RWPE2 (cell line): Measurements from ENCODE around the gene CCDC91.

Source experiments
- ATAC-seq: fragments of 200-7000 bp; cut with Tn5 transposase; 3 replicates; pipeline ENCODE4 v1.9.1; 2021; ENCODE audit warnings: low read depth
- DNase-seq: peaks from one replicate; pipeline ENCODE4 v3.0.0-alpha.2; 2020; ENCODE audit warnings: low spot score
- H3K27ac ChIP-seq: fragments of 450-650 bp; 2 replicates; pipeline ENCODE4 v1.5.1; 2017; ENCODE audit warnings: mild to moderate bottlenecking; ENCODE audit not compliant: poor library complexity, severe bottlenecking
- H3K27me3 ChIP-seq: fragments of 250-450 bp; sonication (Bioruptor Pico); 2 replicates; pipeline ENCODE4 v1.5.1; 2021; ENCODE audit warnings: mild to moderate bottlenecking, moderate library complexity; ENCODE audit not compliant: insufficient read depth, poor library complexity, severe bottlenecking
- H3K36me3 ChIP-seq: fragments of 250-450 bp; sonication (Bioruptor Pico); 2 replicates; pipeline ENCODE4 v1.5.1; 2020; ENCODE audit warnings: low read depth, mild to moderate bottlenecking, moderate library complexity
- H3K4me1 ChIP-seq: fragments of 250-450 bp; sonication (Bioruptor Pico); 2 replicates; pipeline ENCODE4 v1.5.1; 2021; ENCODE audit warnings: mild to moderate bottlenecking, moderate library complexity; ENCODE audit not compliant: insufficient read depth, poor library complexity, severe bottlenecking
- H3K4me3 ChIP-seq: fragments of 250-450 bp; sonication (Bioruptor Pico); 2 replicates; pipeline ENCODE4 v1.5.1; 2021; ENCODE audit warnings: mild to moderate bottlenecking, moderate library complexity; ENCODE audit not compliant: severe bottlenecking
- H3K9me3 ChIP-seq: fragments of 250-450 bp; sonication (Bioruptor Pico); 2 replicates; pipeline ENCODE4 v1.5.1; 2021; ENCODE audit warnings: mild to moderate bottlenecking, moderate library complexity; ENCODE audit not compliant: severe bottlenecking
- TF ChIP-seq, protein P1 (sequence below): fragments of 450-650 bp; IDR thresholded peaks from one replicate; pipeline ENCODE4 v1.5.1; 2017; ENCODE audit warnings: mild to moderate bottlenecking, moderate library complexity; ENCODE audit not compliant: poor library complexity, severe bottlenecking

The CCDC91 gene

DNA sequence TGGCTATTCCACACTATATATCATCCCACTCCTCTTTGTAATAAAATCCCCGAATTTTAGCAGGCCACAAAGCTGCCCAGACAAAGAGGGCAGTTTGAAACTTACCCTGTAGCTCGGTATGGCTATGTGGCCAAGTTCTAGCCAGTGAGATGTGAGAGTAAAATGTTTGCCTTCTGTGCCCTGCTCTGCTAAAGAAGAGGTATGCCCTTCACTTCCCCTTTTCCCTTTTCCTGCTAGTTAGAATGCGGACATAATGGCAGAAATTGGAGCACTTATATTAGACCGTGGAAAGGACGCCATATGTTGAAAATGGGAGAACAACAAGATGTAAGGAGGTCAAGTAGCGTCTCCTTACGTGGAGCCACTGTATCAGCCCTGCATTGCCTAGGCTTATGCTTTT lies 11.5 kb upstream of the CCDC91 start:
- Histone ChIP-seq H3K36me3 (no peaks in the 10 kb centered on the region), H3K9me3 (no peaks in the 10 kb centered on the region), H3K27ac (no peak overlapping the region), H3K4me1 (no peaks in the 10 kb centered on the region), H3K4me3 (no peak overlapping the region), H3K27me3 (no peaks in the 10 kb centered on the region)
- TF ChIP-seq, protein P1, sequence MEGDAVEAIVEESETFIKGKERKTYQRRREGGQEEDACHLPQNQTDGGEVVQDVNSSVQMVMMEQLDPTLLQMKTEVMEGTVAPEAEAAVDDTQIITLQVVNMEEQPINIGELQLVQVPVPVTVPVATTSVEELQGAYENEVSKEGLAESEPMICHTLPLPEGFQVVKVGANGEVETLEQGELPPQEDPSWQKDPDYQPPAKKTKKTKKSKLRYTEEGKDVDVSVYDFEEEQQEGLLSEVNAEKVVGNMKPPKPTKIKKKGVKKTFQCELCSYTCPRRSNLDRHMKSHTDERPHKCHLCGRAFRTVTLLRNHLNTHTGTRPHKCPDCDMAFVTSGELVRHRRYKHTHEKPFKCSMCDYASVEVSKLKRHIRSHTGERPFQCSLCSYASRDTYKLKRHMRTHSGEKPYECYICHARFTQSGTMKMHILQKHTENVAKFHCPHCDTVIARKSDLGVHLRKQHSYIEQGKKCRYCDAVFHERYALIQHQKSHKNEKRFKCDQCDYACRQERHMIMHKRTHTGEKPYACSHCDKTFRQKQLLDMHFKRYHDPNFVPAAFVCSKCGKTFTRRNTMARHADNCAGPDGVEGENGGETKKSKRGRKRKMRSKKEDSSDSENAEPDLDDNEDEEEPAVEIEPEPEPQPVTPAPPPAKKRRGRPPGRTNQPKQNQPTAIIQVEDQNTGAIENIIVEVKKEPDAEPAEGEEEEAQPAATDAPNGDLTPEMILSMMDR = no peak
- no peak for DNase-seq
- no peak for ATAC-seq

DNA sequence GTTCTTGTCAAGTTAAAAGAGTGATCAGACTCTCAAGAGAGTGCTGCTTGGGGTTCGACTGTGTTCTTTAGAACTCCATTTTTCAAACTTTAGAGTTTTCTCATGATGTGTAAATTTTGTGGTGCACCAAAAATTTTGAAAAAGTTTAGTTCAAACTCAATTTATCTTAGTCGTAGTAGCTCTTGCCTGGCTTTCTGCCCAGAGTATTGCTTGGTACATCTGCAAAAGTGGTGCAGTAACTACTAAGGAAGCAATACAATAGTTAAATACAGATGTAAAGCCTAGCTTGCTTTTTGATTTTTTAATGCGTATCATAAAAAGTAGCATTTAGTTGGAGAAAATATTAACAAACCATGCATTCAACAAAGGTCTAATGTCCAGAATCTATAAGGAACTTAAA lies 9.5 kb upstream of the CCDC91 start:
- DNase-seq (no peak), ATAC-seq (no peak)
- no peaks in the 10 kb centered on the region for H3K36me3 ChIP-seq
- TF ChIP-seq, protein P1 = no peak
- H3K9me3 ChIP-seq = no peaks in the 10 kb centered on the region
- H3K27ac ChIP-seq = no peak overlapping the region
- H3K4me3 ChIP-seq = no peak overlapping the region
- no peaks in the 10 kb centered on the region for H3K27me3 ChIP-seq
- no peaks in the 10 kb centered on the region for H3K4me1 ChIP-seq

GRCh38 chr12:28184375-28184774 lies 5.9 kb upstream of the CCDC91 start:
- Histone ChIP-seq H3K27ac (no peak overlapping the region), H3K4me1 (no peaks in the 10 kb centered on the region), H3K36me3 (no peaks in the 10 kb centered on the region), H3K9me3 (no peaks in the 10 kb centered on the region), H3K4me3 (no peak overlapping the region), H3K27me3 (no peaks in the 10 kb centered on the region)
- ATAC-seq (no peak), DNase-seq (no peak)
- TF ChIP-seq, protein P1 = no peak

GRCh38 chr12:28186500-28186899 lies 3.8 kb upstream of the CCDC91 start:
- ATAC-seq = no peak
- Histone ChIP-seq H3K4me1 (no peaks in the 10 kb centered on the region), H3K9me3 (no peaks in the 10 kb centered on the region), H3K27me3 (no peaks in the 10 kb centered on the region), H3K36me3 (no peaks in the 10 kb centered on the region), H3K4me3 (no peak overlapping the region), H3K27ac (no peak overlapping the region)
- DNase-seq = no peak
- TF ChIP-seq, protein P1 = no peak

- Histone ChIP-seq H3K36me3 (no peaks in the 10 kb centered on the region), H3K27me3 (no peaks in the 10 kb centered on the region), H3K4me1 (no peaks in the 10 kb centered on the region), H3K27ac (peak overlapping the region; percentile 80), H3K4me3 (peak overlapping the region; percentile 56), H3K9me3 (no peaks in the 10 kb centered on the region)
- no peak for DNase-seq
- TF ChIP-seq, protein P1 = no peak
- no peak for ATAC-seq
Observed at GRCh38 chr12:28189784-28190320, 404 bp upstream of the CCDC91 start.
